Fibroblast of skin of right quadriceps (primary cell): ENCODE results near the gene MC2R.
"Not testable (repeated sequence)": the region's sequence is repeated elsewhere in the genome, so short reads cannot be mapped to it uniquely, and the experiment has no call there.

Source experiments
- DNase-seq: peaks from one replicate; pipeline ENCODE4 v3.0.0-alpha.2; 2013

The MC2R gene

GRCh38 chr18:13890761-13891361, 24.5 kb downstream of the MC2R start:
- DNase-seq: no peak

- DNase-seq: no peak
Observed at GRCh38 chr18:13889671-13890070, 25.7 kb downstream of the MC2R start.

- no peak for DNase-seq
Observed at GRCh38 chr18:13888191-13888716, 27.1 kb downstream of the MC2R start.

GRCh38 chr18:13885009-13885408, 30.3 kb downstream of the MC2R start:
- DNase-seq: no peak

GRCh38 chr18:13879937-13880336, 35.4 kb downstream of the MC2R start:
- DNase-seq: no peak

- DNase-seq: no peak
Observed at GRCh38 chr18:13879492-13879891, 35.8 kb downstream of the MC2R start.

- DNase-seq: no peak
Observed at GRCh38 chr18:13878857-13879256, 36.5 kb downstream of the MC2R start.

- no peak for DNase-seq
Observed at GRCh38 chr18:13877157-13877556, 38.2 kb downstream of the MC2R start.

GRCh38 chr18:13874558-13874957, 40.8 kb downstream of the MC2R start:
- DNase-seq: no peak

GRCh38 chr18:13872932-13873331, 42.4 kb downstream of the MC2R start:
- no peak for DNase-seq

GRCh38 chr18:13872373-13872772, 43.0 kb downstream of the MC2R start:
- no peak for DNase-seq

GRCh38 chr18:13871701-13872100, 43.6 kb downstream of the MC2R start:
- no peak for DNase-seq

- no peak for DNase-seq
Observed at GRCh38 chr18:13868501-13869271, 46.6 kb downstream of the MC2R start.

- not testable (repeated sequence) for DNase-seq
Observed at GRCh38 chr18:13862898-13863297, 52.4 kb downstream of the MC2R start.

GRCh38 chr18:13849791-13850190, 65.5 kb downstream of the MC2R start:
- no peak for DNase-seq

GRCh38 chr18:13836559-13836958, 78.8 kb downstream of the MC2R start:
- no peak for DNase-seq

- no peak for DNase-seq
Observed at GRCh38 chr18:13835202-13835601, 80.1 kb downstream of the MC2R start.

- no peak for DNase-seq
Observed at GRCh38 chr18:13834496-13835015, 80.8 kb downstream of the MC2R start.
